SKM-1 treated with dmso at 0.1 percent for 144 hours (cell line): ENCODE measurements around the gene CTNS.

Experiments used
- DNase-seq: peaks from one replicate; lab custom pipeline; 2025; ENCODE audit not compliant: unreplicated experiment; lab: John Stamatoyannopoulos, UW

Gene CTNS

DNA sequence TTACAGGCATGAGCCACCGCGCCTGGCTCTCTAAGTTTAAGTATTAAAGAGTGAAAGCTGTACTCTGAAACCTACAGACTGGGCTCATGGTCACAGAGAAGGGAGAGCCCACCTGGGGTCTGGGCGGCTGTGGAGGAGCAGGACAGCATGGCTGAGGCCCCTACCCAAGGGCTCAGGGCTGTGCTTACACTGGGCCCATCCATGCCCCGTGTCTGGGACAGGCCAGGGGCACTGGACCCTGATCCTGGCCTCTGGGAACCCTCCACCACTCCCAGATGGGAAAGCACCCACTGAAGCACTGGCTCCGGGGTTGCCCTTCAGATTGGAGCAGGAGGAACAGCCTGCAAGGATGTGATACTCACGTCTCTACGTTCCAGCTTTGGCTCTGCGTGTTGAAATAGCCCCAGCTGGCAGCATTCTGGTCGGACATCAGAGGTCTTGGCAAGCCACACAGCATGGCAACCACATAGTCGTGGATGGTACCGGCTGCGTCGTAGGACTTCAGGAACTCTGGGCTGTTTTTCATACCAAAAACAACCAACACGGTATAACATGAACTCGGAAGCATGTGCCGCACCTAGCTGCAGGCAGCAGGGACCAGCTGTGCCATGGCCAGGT, 13.5 kb upstream of the CTNS start:
- DNase-seq, result no peak

DNA sequence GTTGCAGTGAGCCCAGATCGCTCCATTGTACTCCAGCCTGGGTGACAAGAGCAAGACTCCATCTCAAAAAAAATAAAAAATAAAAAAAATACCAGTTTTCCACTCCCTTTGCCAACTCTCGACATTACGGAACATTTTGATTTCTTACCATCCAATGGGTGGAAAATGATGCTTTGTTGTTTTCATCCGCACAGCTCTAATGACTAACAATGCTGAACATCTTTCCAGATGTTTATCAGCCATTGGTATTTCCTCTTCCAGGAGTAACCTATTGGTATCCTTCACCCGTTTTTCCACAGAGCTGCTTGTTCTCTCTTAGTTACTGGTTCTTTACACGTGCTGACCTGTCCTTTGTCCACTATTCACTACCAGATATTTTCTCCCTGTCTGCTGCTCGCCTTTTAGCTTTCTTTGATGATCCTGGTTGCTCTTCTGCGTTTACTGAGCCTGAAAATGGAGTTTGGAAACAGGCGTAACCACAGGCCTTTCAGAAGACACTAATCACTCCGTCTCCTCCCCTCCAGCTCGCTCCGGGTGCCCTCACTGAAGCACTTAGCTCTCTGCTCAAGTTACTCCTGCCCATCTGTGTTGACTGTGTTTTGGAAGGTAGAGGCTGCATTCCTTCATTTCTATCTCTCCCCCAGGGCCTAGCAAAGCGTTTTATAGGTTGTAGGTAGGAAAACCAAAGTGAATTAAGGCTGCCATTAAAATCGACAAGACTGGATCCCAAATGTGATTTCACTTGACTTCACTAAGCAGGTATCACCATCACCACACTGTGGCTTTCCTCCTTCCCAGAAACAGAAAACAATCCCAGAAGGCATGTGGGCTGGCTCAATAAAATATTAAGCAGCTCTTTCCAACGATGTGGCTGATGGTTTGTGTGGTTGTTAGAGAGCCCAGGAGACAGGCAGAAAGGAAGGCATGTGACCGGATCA, 9.5 kb upstream of the CTNS start:
- DNase-seq, result no peak

- DNase-seq, result no peak
Measured at GRCh38 chr17:3627769-3628167, 8.8 kb upstream of the CTNS start.

GRCh38 chr17:3630781-3631180, 5.8 kb upstream of the CTNS start:
- no peak for DNase-seq

GRCh38 chr17:3632287-3632686, 4.3 kb upstream of the CTNS start:
- no peak for DNase-seq

DNA sequence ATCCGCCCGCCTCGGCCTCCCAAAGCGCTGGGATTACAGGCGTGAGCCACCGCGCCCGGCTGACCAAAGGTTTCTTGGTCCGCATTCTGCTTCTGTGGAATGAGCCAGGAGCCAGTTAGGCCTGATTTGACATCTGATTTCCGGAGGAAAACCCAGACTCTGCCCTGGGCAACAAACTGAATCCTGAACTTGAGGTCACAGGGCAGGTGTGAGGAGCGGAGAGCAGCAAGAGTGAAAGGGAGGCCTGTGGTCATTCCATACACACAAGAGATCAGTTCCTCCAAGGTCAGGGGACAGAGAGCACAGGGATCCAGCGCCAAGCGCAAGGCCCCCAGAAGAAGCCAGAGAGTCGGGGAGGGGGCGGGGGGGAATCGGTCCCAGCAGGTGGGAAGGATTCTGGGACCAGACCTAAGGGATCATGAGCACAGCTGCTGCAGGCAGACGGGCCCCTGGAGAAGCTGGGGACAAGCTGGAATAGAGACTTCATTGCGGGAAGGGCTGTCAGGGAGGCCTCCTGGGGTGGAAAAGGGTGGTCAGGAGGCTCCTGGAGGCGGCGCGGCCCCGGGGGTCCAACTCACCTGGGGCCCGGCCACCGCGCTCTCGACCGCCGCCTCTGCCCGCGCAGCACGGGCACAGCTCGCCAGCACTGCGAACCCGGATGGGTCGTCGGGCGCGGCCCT, 946 bp upstream of the CTNS start:
- DNase-seq, result no peak

DNA sequence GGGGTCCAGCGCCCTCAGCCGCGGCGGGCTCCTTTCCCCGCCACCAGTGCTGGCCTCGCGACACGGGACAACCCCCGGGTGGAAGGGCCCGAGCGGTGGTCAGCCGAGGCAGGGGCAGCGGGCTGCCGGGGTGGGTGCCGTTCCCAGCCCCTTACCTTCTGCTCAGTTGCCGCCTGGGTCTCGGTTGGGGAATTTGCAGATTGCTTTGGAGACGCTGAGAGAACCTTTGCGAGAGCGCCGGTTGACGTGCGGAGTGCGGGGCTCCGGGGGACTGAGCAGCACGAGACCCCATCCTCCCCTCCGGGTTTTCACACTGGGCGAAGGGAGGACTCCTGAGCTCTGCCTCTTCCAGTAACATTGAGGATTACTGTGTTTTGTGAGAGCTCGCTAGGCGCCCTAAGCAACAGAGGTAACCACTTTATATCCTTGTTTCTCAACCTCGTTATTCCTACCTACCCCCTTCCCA, 381 bp downstream of the CTNS start:
- DNase-seq, result no peak

- no peak for DNase-seq
Measured at GRCh38 chr17:3639981-3640596, 3.5 kb downstream of the CTNS start.

DNA sequence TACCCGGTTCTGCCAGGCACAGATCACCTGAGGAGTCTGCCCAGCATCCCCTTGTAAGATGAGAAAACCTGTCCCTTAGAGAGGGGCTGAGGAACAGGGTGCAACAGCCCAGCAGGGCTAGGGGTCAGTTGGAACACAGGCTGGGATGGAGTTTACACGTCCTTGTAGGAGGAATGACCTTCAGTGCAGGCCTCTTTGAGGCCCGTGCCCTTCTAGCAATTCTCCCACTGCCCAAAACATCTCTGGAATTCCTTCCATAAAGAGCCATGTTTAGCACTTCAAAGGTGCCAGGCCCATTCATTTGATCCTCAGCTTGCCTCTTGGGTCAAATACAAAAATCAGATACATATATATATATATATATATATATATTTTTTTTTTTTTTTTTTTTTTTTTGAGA, 4.5 kb downstream of the CTNS start:
- DNase-seq, result no peak

- no peak for DNase-seq
Measured at GRCh38 chr17:3641717-3642486, 5.3 kb downstream of the CTNS start.

- DNase-seq, result no peak
Measured at GRCh38 chr17:3643889-3644349, 7.4 kb downstream of the CTNS start.

DNA sequence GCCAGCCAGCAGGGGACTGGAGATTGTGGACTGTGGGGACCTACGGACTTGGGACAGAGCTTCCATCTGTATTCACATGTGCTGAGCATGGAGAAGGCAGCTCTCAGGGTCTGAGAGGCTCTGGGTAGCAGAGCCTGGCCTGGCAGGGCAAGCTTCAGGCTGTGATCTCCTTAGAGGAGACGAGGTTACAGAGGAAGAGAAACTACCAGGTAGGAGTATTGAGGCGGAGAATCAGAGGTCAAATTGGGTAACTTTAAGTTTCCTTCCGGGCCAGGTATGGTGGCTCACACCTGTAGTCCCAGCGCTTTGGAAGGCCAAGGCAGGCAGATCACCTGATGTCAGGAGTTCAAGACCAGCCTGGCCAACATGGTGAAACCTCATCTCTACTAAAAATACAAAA, 8.8 kb downstream of the CTNS start:
- DNase-seq, result no peak

DNA sequence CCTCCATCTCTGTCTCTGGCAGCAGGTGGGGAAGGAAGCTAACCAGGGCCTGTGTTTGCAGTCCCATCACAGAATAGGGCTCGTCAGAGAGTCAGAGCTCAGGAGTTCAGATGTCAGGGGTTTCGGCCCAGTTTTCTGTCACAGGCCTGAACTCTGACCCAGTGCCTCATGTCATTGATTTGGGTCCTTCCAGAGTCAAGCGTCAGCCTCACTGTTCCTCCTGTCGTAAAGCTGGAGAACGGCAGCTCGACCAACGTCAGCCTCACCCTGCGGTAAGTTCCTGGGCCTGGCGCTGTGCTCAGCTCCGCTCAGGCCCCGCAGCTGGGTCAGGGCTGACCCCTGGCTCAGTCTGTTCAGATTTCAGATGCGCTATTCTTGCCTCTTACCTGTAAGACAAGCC, 10.7 kb downstream of the CTNS start:
- DNase-seq, result no peak

GRCh38 chr17:3647769-3648555, 11.4 kb downstream of the CTNS start:
- DNase-seq, result no peak

- no peak for DNase-seq
Measured at GRCh38 chr17:3655766-3656165, 19.2 kb downstream of the CTNS start.

- no peak for DNase-seq
Measured at GRCh38 chr17:3656353-3656752, 19.8 kb downstream of the CTNS start.

DNA sequence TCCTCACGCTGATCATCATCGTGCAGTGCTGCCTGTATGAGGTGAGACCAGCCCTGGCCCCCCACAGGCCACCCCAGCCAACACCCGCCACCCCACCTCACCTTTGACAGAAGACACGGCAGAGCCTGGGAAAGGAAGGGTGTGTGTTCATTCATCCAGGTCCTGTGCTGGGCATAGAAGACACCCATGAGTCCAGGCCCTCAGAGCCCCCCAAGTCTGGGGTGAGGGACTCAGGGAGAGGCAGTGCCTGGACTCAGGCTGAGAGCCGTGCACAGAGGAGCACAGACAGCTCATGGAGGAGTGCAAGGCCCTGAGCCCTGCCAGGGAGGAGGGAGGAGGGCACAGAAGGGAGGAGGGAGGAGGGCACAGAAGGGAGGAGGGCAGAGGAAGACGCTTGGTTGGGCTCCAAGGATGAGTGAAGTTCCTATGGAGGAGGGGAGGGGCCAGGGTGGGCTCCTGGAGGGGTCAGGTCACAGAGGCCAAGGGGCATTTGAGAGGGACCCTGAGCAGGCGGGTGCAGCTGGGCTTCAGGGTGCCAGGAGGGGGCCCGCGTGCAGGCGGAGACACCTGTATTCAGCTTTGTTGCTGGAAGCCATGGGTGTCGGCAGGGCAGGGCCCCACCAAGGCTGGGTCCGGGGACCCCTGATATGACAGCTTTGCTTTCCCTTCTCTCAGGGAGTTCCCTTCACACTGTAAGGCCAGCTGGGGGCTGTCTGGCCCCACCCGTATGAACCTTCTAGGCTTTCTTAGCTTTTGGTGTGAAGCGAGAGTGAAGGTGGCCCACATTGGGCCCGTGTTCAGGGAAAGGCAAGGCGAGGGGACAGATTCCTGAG, 20.4 kb downstream of the CTNS start:
- no peak for DNase-seq

DNA sequence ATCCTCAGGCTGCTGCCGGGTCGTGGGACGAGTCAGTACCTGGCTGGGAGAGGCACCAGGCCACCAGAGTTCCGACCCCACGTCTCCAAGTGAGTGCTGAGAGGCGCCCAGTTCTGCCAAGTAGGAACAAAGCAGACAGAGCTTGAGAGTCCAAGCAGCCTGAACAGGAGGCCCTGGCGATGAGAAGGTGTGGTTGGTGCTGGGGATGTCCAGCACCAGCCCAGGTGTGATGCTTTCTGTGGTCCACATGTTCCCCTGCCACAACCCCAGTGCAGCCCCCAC, 21.0 kb downstream of the CTNS start:
- DNase-seq, result no peak
